ENCODE results near the gene SMG6. TPM values are rescaled to one million over a fixed set of nuclear protein-coding genes. Genes with fewer than 3 reads are reported as not detected.

The SMG6 gene
- total RNA-seq, 1 donor from 2014 or later, result 43.0 TPM

DNA sequence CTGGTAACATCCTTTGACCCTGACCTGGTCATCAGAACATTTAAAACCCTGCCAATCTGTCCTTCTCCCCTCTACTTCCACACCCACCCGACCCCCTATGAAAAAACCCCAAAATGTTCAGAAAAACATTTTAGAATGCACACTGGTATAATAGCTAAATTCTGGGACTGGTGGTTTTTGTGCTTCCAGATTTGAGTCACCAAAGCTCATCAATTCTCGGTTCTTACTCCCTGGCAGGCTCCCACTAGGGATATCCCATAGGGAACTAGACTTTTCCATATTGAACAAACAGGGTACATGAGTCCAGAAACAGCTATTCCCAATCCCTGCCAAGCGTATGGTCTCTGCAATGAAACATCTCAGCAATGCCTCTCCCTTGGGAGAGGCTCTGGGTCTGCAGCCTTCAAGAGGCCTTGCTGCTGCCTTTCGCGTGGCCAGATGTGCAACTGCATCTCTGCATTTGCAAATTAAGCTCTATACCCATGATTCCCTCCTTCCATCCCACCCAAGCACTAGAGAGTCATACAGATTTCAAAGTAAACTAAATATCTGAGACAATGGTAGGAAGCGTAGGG lies 67.7 kb downstream of the SMG6 start:
- Mint-ChIP-seq H3K27ac (no peak overlapping the region), H3K4me1 (ENCODE audit: low read depth) (peaks cover 59% of the 10 kb centered on the region), H3K4me3 (ENCODE audit: low read depth) (no peak overlapping the region), H3K27me3 (ENCODE audit: low read depth) (no peaks in the 10 kb centered on the region), H3K9me3 (no peaks in the 10 kb centered on the region), H3K36me3 (ENCODE audit: low read depth) (peaks cover 62% of the 10 kb centered on the region)
- no peak for DNase-seq (ENCODE audit: low spot score)
- intact Hi-C loops (cut with micrococcal nuclease), result no loop called here

DNA sequence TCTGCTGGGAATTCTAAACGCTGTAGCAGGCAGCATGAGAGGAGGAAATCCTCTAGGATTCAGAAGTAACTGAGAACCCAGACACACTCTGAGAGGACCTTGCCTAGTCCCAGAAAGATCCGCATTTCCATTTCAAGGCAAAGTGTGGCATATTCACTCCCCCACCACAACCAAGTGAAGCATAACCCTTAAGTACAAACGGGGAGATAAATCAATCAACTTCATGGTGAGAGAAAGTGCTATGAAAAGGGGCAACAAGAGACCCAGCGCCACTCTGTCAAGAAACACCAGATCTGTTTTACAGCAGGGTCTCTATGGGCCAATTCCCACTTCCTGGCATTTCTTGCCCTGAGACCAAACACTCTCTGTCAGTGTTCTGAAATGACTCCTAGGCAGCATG lies 68.3 kb downstream of the SMG6 start:
- H3K27ac Mint-ChIP-seq, result no peak overlapping the region

DNA sequence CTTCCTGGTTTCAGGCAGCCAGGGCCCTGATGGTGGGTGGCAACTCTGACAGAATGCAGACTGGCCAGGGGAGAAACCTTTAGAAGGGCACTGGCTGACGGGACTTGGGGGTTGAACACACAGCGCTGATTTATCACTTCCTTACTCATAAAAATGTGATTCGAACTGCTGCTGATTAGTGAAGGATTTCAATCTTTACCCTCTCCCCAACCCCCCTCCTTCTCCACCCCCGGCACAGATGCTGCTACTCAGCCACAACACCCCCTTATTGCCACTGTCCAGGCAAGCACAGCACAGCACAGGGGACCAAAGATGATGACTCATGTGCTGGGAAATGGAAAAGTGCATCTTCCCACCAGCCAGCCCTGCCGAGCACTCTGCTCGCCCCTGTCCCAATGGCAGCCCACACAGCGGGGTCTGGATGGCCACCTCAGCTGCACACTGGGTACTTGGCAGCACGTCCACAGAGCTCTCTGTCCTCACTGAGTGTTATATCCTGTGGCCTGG lies 70.1 kb downstream of the SMG6 start:
- Mint-ChIP-seq H3K27me3 (ENCODE audit: low read depth) (no peaks in the 10 kb centered on the region), H3K4me3 (ENCODE audit: low read depth) (no peak overlapping the region), H3K27ac (no peak overlapping the region), H3K9me3 (no peaks in the 10 kb centered on the region), H3K36me3 (ENCODE audit: low read depth) (peaks cover 64% of the 10 kb centered on the region), H3K4me1 (ENCODE audit: low read depth) (peaks cover 53% of the 10 kb centered on the region)
- DNase-seq (ENCODE audit: low spot score), result no peak
- intact Hi-C loops (cut with micrococcal nuclease), result no loop called here

More for the DNA sequence above, 68.3 kb downstream of the SMG6 start:
- intact Hi-C loops (cut with micrococcal nuclease), result no loop called here
- DNase-seq (ENCODE audit: low spot score), result no peak
- H3K4me3 Mint-ChIP-seq (ENCODE audit: low read depth), result no peak overlapping the region
- H3K27me3 Mint-ChIP-seq (ENCODE audit: low read depth), result no peaks in the 10 kb centered on the region
- peaks cover 59% of the 10 kb centered on the region for H3K4me1 Mint-ChIP-seq (ENCODE audit: low read depth)
- peaks cover 62% of the 10 kb centered on the region for H3K36me3 Mint-ChIP-seq (ENCODE audit: low read depth)
- H3K9me3 Mint-ChIP-seq, result no peaks in the 10 kb centered on the region

DNA sequence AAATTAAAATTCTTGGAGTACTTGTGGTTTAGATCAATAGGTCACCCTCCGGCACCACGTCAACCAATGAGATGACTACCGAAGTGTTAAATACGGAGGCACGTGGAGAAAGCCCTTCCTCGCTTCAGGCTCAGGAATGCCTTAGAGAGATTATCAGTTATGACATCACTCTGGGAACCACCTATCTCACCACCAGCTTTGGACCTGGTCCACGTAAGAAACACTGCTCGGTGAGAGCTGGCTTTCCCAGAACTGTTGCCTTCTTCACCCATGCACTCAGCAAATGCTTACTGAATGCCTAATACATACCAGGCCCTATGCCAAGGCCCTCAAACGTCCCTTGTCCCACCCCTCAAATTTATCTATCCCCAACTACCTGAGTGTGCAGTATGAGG lies 71.3 kb downstream of the SMG6 start:
- Mint-ChIP-seq H3K9me3 (no peaks in the 10 kb centered on the region), H3K4me1 (ENCODE audit: low read depth) (peaks cover 47% of the 10 kb centered on the region), H3K27ac (no peak overlapping the region), H3K4me3 (ENCODE audit: low read depth) (no peak overlapping the region), H3K36me3 (ENCODE audit: low read depth) (peaks cover 62% of the 10 kb centered on the region), H3K27me3 (ENCODE audit: low read depth) (no peaks in the 10 kb centered on the region)
- intact Hi-C loops (cut with micrococcal nuclease), result no loop called here
- no peak for DNase-seq (ENCODE audit: low spot score)

DNA sequence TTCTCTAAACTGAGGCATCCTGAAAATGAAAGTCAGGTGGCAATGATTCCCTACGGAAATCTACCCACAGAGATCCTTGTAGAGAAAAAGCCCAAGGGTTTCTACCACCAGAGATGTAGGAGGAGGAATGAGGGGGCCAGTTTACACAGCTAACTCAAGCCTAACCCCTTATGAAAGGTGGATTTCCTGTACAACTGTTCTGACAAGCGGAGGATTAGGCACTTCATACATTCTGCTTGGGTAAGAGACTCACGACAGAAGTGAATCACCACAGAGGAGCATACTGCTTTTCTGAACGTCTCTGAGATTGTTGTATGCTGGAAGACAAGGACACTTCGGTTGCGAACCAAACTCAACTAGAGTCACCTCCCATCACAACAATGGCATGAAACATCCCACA lies 72.7 kb downstream of the SMG6 start:
- H3K4me1 Mint-ChIP-seq (ENCODE audit: low read depth), result peaks cover 38% of the 10 kb centered on the region
- no peaks in the 10 kb centered on the region for H3K9me3 Mint-ChIP-seq
- no peak overlapping the region for H3K27ac Mint-ChIP-seq
- intact Hi-C loops (cut with micrococcal nuclease), result no loop called here
- peaks cover 61% of the 10 kb centered on the region for H3K36me3 Mint-ChIP-seq (ENCODE audit: low read depth)
- no peak overlapping the region for H3K4me3 Mint-ChIP-seq (ENCODE audit: low read depth)
- no peaks in the 10 kb centered on the region for H3K27me3 Mint-ChIP-seq (ENCODE audit: low read depth)
- no peak for DNase-seq (ENCODE audit: low spot score)

DNA sequence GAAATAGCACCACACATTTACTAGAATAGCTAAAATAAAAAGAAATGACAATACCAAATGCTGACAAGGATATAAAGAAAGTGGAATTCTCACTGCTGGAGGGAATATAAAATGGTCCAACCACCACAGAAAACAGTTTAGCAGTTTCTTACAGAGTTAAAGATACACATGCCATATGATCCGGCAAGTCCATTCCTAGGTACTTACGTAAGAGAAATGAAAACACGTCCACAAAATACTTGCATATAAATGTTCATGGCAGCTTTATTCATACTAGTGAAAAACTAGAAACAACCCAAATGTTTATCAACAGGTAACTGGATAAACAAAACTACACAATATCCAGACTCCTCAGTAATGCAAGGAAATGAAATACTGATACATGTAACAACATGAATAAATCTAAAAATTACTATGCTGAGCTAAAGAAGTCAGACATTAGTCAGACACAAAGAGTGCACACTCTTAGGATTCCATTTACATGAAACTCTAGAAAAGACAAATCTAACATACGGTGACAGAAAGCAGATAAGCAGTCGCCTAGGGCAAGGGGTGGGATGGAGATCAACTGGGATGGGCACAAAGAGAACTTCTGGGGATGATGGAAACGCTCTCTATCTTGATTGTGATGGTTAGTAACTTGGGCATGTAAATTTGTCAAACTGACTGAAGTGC lies 76.4 kb downstream of the SMG6 start:
- H3K27ac Mint-ChIP-seq, result no peak overlapping the region
- DNase-seq (ENCODE audit: low spot score), result no peak
- no peaks in the 10 kb centered on the region for H3K9me3 Mint-ChIP-seq
- intact Hi-C loops (cut with micrococcal nuclease), result no loop called here
- H3K27me3 Mint-ChIP-seq (ENCODE audit: low read depth), result no peaks in the 10 kb centered on the region
- no peak overlapping the region for H3K4me3 Mint-ChIP-seq (ENCODE audit: low read depth)
- peaks cover 62% of the 10 kb centered on the region for H3K36me3 Mint-ChIP-seq (ENCODE audit: low read depth)
- H3K4me1 Mint-ChIP-seq (ENCODE audit: low read depth), result peaks cover 50% of the 10 kb centered on the region

DNA sequence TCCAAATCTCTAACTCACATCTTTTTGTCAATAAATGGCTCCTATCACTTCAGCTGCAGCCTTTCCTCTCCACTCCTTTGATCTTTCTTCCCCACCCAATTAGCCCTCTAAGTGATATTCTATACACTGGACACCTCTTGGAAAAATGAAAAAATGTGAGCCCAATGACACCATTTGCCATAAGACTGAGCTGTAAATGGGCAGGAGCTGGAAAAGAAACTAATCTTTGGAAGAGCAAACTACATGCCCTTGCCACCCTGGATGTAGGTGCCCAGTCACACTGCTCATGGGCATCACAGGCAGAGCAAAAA lies 80.0 kb downstream of the SMG6 start:
- intact Hi-C loops (cut with micrococcal nuclease), result loop anchor here (1.0 to 2.0 kb wide), 3 partner anchors 8 to 28 kb away; no protein-coding TSS in a partner anchor
- Mint-ChIP-seq H3K27me3 (ENCODE audit: low read depth) (no peaks in the 10 kb centered on the region), H3K9me3 (no peaks in the 10 kb centered on the region), H3K27ac (peak overlapping the region; percentile 61), H3K4me3 (ENCODE audit: low read depth) (no peak overlapping the region), H3K36me3 (ENCODE audit: low read depth) (peaks cover 48% of the 10 kb centered on the region), H3K4me1 (ENCODE audit: low read depth) (peaks cover 40% of the 10 kb centered on the region)
- DNase-seq (ENCODE audit: low spot score), result no peak

DNA sequence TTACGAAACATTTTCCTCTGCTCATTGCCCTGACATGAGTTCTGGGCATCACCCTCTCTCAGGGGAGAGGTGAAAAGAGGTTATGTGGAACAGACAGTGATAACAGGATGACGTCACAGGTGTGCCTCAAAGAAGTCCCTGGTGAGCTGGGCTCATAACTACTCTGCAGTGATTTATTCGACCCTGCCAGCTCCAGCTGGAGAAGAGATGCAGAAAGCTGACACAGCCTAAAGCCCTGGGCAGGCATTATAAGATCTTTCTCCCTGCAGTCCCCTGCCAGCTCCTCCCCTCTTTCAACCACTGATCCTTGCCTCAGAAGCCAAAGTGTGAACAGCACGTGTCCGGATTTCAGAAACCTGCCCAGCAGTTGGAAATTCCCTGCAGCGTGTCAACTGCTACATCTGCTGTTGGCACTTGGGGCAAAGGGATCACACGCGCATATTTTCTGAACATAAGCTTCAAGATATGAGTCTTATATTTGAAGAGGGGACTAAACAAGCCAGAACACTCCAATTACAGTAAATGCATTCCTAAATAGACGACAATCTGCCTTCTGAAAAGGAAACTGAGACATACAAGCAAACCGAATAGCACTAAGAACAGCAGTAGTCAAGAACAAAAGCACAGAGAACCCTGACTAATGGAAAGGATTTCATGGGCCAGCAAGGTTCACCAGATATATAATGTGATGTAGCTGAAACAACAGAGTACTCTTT lies 80.5 kb downstream of the SMG6 start:
- no peaks in the 10 kb centered on the region for H3K9me3 Mint-ChIP-seq
- intact Hi-C loops (cut with micrococcal nuclease), result loop anchor here (1.0 to 2.0 kb wide), 3 partner anchors 8 to 28 kb away; no protein-coding TSS in a partner anchor
- DNase-seq (ENCODE audit: low spot score), result no peak
- H3K4me3 Mint-ChIP-seq (ENCODE audit: low read depth), result no peak overlapping the region
- peak overlapping the region; percentile 61 for H3K27ac Mint-ChIP-seq
- no peaks in the 10 kb centered on the region for H3K27me3 Mint-ChIP-seq (ENCODE audit: low read depth)
- peaks cover 42% of the 10 kb centered on the region for H3K4me1 Mint-ChIP-seq (ENCODE audit: low read depth)
- peaks cover 53% of the 10 kb centered on the region for H3K36me3 Mint-ChIP-seq (ENCODE audit: low read depth)

DNA sequence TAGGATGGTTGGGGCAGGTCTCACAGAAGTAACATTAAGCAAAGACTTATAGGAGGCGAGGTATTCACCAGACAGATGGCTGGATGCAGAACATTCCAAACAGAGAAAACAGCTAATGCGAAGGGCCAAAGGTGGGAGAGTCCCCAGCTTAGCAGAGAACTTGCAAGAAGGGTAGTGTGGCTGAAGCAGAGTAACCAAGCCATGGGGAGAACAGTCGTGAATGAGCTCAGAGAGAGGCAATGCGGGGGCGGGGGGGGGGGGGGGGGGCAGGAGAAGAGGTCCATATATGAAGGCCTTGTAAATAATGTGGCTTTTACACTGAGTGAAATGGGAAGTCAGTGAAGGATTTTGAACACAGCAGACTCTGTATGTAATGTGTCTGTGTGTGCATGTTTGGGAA lies 81.3 kb downstream of the SMG6 start:
- Mint-ChIP-seq H3K27ac (no peak overlapping the region), H3K27me3 (ENCODE audit: low read depth) (no peaks in the 10 kb centered on the region), H3K9me3 (no peaks in the 10 kb centered on the region), H3K36me3 (ENCODE audit: low read depth) (peaks cover 52% of the 10 kb centered on the region), H3K4me1 (ENCODE audit: low read depth) (peaks cover 38% of the 10 kb centered on the region), H3K4me3 (ENCODE audit: low read depth) (no peak overlapping the region)
- intact Hi-C loops (cut with micrococcal nuclease), result loop anchor here (2.0 kb wide), 1 partner anchor 18 kb away; no protein-coding TSS in a partner anchor
- no peak for DNase-seq (ENCODE audit: low spot score)

DNA sequence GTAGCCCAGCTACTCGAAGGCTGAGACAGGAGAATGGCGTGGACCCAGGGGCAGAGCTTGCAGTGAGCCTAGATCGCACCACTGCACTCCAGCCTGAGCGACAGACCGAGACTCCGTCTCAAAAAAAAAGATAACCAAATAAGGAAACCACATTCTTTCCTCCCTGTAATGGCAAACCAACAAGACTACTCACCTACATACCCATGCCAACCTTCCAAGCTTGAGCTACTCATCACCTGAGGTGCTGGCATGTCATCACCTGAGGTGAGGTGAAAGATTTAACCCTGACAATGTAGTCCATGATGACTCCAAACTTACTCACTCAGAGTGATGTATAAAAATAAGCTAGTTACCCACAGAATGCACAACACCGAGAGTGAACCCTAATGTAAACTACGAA lies 85.2 kb downstream of the SMG6 start:
- intact Hi-C loops (cut with micrococcal nuclease), result no loop called here
- Mint-ChIP-seq H3K36me3 (ENCODE audit: low read depth) (peaks cover 34% of the 10 kb centered on the region), H3K4me3 (ENCODE audit: low read depth) (no peak overlapping the region), H3K4me1 (ENCODE audit: low read depth) (peaks cover 53% of the 10 kb centered on the region), H3K27me3 (ENCODE audit: low read depth) (no peaks in the 10 kb centered on the region), H3K9me3 (no peaks in the 10 kb centered on the region), H3K27ac (peak overlapping the region; percentile 33)
- no peak for DNase-seq (ENCODE audit: low spot score)

DNA sequence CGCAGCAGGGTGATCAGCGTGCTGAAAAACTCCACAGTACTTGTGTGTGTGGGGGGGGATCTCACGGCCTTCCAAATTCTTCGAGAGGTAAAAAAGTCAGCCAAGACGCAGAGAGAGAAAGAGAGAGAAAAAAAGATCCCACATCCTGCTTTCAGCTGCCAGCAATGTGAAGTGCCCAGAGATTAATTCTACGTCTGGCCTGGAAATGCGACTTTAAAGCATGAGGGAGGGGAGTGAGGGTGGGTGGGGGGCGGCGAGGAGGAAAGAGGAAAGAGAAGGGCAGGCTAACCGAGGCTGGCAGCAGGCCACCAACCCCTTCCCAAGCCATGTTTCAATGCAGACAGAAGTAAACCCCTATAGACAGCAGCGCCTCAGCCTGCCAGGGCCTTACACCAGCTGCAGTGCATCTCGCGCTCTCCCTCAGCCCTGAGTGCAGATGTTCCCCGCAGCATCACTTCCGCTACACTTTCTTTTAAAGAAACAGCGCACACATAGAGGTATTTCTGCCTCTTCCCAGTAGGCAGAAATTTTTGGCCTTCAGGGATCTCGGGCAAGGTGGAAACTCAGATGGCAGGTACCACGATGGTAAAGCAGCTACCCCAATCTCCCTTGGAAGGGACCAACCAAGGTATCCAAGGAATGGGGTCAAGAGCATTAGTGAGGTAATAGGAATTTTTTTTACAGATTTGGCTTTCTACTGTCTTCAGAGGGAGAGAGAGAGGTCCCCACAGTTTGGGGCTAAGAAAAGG lies 87.8 kb downstream of the SMG6 start:
- intact Hi-C loops (cut with micrococcal nuclease), result loop anchor here (1.0 to 2.0 kb wide), 2 partner anchors 8 to 21 kb away; no protein-coding TSS in a partner anchor
- DNase-seq (ENCODE audit: low spot score), result peak; percentile 68
- Mint-ChIP-seq H3K27me3 (ENCODE audit: low read depth) (no peaks in the 10 kb centered on the region), H3K4me1 (ENCODE audit: low read depth) (peaks cover 49% of the 10 kb centered on the region), H3K27ac (peak overlapping the region; percentile 96), H3K4me3 (ENCODE audit: low read depth) (peak overlapping the region; percentile 76), H3K36me3 (ENCODE audit: low read depth) (peaks cover 36% of the 10 kb centered on the region), H3K9me3 (no peaks in the 10 kb centered on the region)

DNA sequence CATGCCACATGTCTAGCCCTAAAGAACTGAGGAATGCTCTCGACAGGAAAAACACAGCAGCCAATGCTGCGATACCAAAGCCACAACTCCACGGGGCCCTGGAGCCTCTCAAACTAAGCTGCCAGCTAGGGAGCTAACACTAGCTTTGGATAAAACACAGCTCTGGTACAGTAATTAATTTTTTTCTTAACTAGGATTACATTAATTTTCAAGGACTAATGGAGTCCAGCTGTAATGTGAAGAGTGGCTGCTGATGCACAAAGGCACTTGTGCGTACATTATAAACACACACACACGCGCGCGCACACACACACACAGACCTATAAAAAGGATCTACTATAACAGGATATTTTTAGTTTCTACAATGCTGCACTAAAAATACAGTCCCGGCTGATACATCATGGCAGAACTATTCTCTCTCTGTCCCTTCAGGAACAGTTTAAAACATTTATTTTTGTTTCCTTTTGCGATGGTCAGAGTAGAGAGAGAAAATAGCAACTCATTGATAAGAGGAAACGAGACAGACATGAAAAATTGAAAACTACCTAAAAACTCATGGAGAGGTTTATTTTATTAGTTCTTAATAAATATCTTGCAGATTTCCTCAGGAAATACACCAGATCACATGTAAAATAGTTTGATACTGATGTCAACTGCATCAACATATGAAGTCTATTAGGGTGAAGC lies 88.5 kb downstream of the SMG6 start:
- Mint-ChIP-seq H3K36me3 (ENCODE audit: low read depth) (peaks cover 39% of the 10 kb centered on the region), H3K9me3 (no peaks in the 10 kb centered on the region), H3K4me3 (ENCODE audit: low read depth) (peak overlapping the region; percentile 76), H3K27ac (peak overlapping the region; percentile 96), H3K27me3 (ENCODE audit: low read depth) (no peaks in the 10 kb centered on the region), H3K4me1 (ENCODE audit: low read depth) (peaks cover 51% of the 10 kb centered on the region)
- DNase-seq (ENCODE audit: low spot score), result no peak
- intact Hi-C loops (cut with micrococcal nuclease), result loop anchor here (1.0 to 2.0 kb wide), 2 partner anchors 8 to 20 kb away; no protein-coding TSS in a partner anchor

Data from activated T-helper 2 cell treated with anti-CD3 and anti-CD28 coated beads, Interferon-gamma antibody, Interleukin-2, Interleukin-4, amounts not matched to agents 10 μg/mL and 5 μg/mL and 100 μg/mL, durations not matched to agents 14 hours and 24 hours and 36 hours (primary cell).